GM19455 (cell line): ENCODE measurements around the gene DNAJC22.
"Not testable (repeated sequence)": the region's sequence is repeated elsewhere in the genome, so short reads cannot be mapped to it uniquely, and the experiment has no call there.

Experiments used
- ATAC-seq: cut with Tn5 transposase; IDR thresholded peaks from one replicate; pipeline ENCODE4 v1.9.1; 2021; ENCODE audit not compliant: unreplicated experiment

The DNAJC22 gene

GRCh38 chr12:49369411-49370145 is 22.9 kb downstream of the DNAJC22 start:
- no peak for ATAC-seq

GRCh38 chr12:49370539-49370938 is 23.9 kb downstream of the DNAJC22 start:
- ATAC-seq, result no peak

GRCh38 chr12:49375406-49375805 is 28.7 kb downstream of the DNAJC22 start:
- ATAC-seq, result no peak

GRCh38 chr12:49377386-49377785 is 30.7 kb downstream of the DNAJC22 start:
- ATAC-seq, result no peak

GRCh38 chr12:49380184-49380583 is 33.5 kb downstream of the DNAJC22 start:
- ATAC-seq, result not testable (repeated sequence)

GRCh38 chr12:49388682-49389386 is 42.1 kb downstream of the DNAJC22 start:
- ATAC-seq, result no peak

GRCh38 chr12:49389387-49389703 is 42.7 kb downstream of the DNAJC22 start:
- no peak for ATAC-seq

- ATAC-seq, result no peak
These were observed 50.3 kb downstream of the DNAJC22 start for GRCh38 chr12:49397000-49397399.

- ATAC-seq, result no peak
These were observed 53.6 kb downstream of the DNAJC22 start for GRCh38 chr12:49400304-49400703.
